Activated naive CD8-positive, alpha-beta T cell treated with anti-CD3 and anti-CD28 coated beads, Interleukin-2, amount 10 ng/mL, durations not matched to agents 7 days and 5 days (primary cell): ENCODE data around the gene GUF1. TPM values are rescaled to one million over a fixed set of nuclear protein-coding genes. Genes with fewer than 3 reads are reported as not detected.

Experiments
- ATAC-seq: fragments of 150-1000 bp; cut with Tn5 transposase; one replicate; pipeline ENCODE4 v1.10.0; 2021; ENCODE audit warnings: low read depth, moderate library complexity
- POLR2A ChIA-PET: fragments of 350-600 bp; sonication (Branson Sonifier 250); formaldehyde crosslinking; loops from one replicate; lab custom pipeline; 2021; ENCODE audit warnings: antibody characterized with exemption; lab: Charles Lee
- DNase-seq: peaks from one replicate; pipeline ENCODE4 v3.0.0; 2021
- H3K27ac Mint-ChIP-seq: one replicate; pipeline ENCODE4 v1.8.0; 2022; ENCODE audit warnings: mild to moderate bottlenecking, mixed read lengths
- H3K27me3 Mint-ChIP-seq: one replicate; pipeline ENCODE4 v1.8.0; 2022; ENCODE audit warnings: mild to moderate bottlenecking, moderate library complexity, mixed read lengths
- H3K36me3 Mint-ChIP-seq: one replicate; pipeline ENCODE4 v1.8.0; 2021; ENCODE audit warnings: mild to moderate bottlenecking, mixed read lengths
- H3K4me1 Mint-ChIP-seq: one replicate; pipeline ENCODE4 v1.8.0; 2021; ENCODE audit warnings: mixed read lengths
- H3K4me3 Mint-ChIP-seq: one replicate; pipeline ENCODE4 v1.8.0; 2022; ENCODE audit warnings: mild to moderate bottlenecking, moderate library complexity, mixed read lengths
- H3K9me3 Mint-ChIP-seq: one replicate; pipeline ENCODE4 v1.8.0; 2021; ENCODE audit warnings: mixed read lengths
- total RNA-seq, 2 experiments: library from RNA; stranded (reverse); gene quantifications; one replicate each; pipeline ENCODE4 v1.2.3, GENCODE V29; 2021

Gene GUF1
- total RNA-seq, 2 experiments from 2014 or later, result 24.3 to 25.5 TPM

GRCh38 chr4:44670506-44671199 lies 7.6 kb upstream of the GUF1 start:
- Mint-ChIP-seq H3K27ac (no peak overlapping the region), H3K4me1 (no peaks in the 10 kb centered on the region), H3K27me3 (peaks cover 13% of the 10 kb centered on the region), H3K9me3 (no peaks in the 10 kb centered on the region), H3K36me3 (no peaks in the 10 kb centered on the region), H3K4me3 (no peak overlapping the region)
- ATAC-seq (no peak), DNase-seq (no peak)
- POLR2A ChIA-PET, result no interaction called here

GRCh38 chr4:44671636-44672035 lies 6.6 kb upstream of the GUF1 start:
- H3K4me3 Mint-ChIP-seq, result no peak overlapping the region
- peaks cover 12% of the 10 kb centered on the region for H3K27me3 Mint-ChIP-seq

GRCh38 chr4:44674471-44674870 lies 3.7 kb upstream of the GUF1 start:
- ATAC-seq, result no peak
- Mint-ChIP-seq H3K4me3 (no peak overlapping the region), H3K9me3 (no peaks in the 10 kb centered on the region), H3K36me3 (peaks cover 2% of the 10 kb centered on the region), H3K27me3 (peaks cover 9% of the 10 kb centered on the region), H3K27ac (no peak overlapping the region), H3K4me1 (peaks cover 11% of the 10 kb centered on the region)
- POLR2A ChIA-PET, result no interaction called here
- DNase-seq, result no peak

More at GRCh38 chr4:44671636-44672035, 6.6 kb upstream of the GUF1 start:
- H3K9me3 Mint-ChIP-seq, result no peaks in the 10 kb centered on the region
- ATAC-seq (no peak), DNase-seq (no peak)
- no peaks in the 10 kb centered on the region for H3K4me1 Mint-ChIP-seq
- H3K36me3 Mint-ChIP-seq, result no peaks in the 10 kb centered on the region
- POLR2A ChIA-PET, result no interaction called here
- no peak overlapping the region for H3K27ac Mint-ChIP-seq

GRCh38 chr4:44675366-44675765 lies 2.9 kb upstream of the GUF1 start:
- ATAC-seq, result no peak
- POLR2A ChIA-PET, result no interaction called here
- DNase-seq, result no peak
- Mint-ChIP-seq H3K4me3 (no peak overlapping the region), H3K9me3 (no peaks in the 10 kb centered on the region), H3K36me3 (peaks cover 2% of the 10 kb centered on the region), H3K27ac (no peak overlapping the region), H3K27me3 (peaks cover 9% of the 10 kb centered on the region), H3K4me1 (peaks cover 13% of the 10 kb centered on the region)

- H3K4me1 Mint-ChIP-seq, result peaks cover 26% of the 10 kb centered on the region
- H3K4me3 Mint-ChIP-seq, result peak overlapping the region; percentile 93
- H3K27me3 Mint-ChIP-seq, result no peaks in the 10 kb centered on the region
- peaks cover 9% of the 10 kb centered on the region for H3K36me3 Mint-ChIP-seq
- H3K9me3 Mint-ChIP-seq, result no peaks in the 10 kb centered on the region
- ATAC-seq, result no peak
- POLR2A ChIA-PET, result interaction anchor here (1.0 to 2.3 kb wide), 5 partner anchors 8 to 47 kb away, joined by 3 to 19 read pairs (median 3); partner anchors contain the start of gene GNPDA2
- H3K27ac Mint-ChIP-seq, result peak overlapping the region; percentile 94
- DNase-seq, result no peak
Measured at GRCh38 chr4:44679060-44679459, 840 bp downstream of the GUF1 start.

GRCh38 chr4:44684648-44685047 lies 6.4 kb downstream of the GUF1 start:
- ATAC-seq (no peak), DNase-seq (no peak)
- Mint-ChIP-seq H3K36me3 (peaks cover 26% of the 10 kb centered on the region), H3K9me3 (no peaks in the 10 kb centered on the region), H3K27ac (no peak overlapping the region), H3K27me3 (no peaks in the 10 kb centered on the region), H3K4me1 (peaks cover 23% of the 10 kb centered on the region), H3K4me3 (no peak overlapping the region)
- POLR2A ChIA-PET, result no interaction called here

- POLR2A ChIA-PET, result no interaction called here
- no peaks in the 10 kb centered on the region for H3K9me3 Mint-ChIP-seq
- no peak overlapping the region for H3K27ac Mint-ChIP-seq
- H3K27me3 Mint-ChIP-seq, result no peaks in the 10 kb centered on the region
- H3K36me3 Mint-ChIP-seq, result peaks cover 24% of the 10 kb centered on the region
- no peak overlapping the region for H3K4me3 Mint-ChIP-seq
- ATAC-seq (no peak), DNase-seq (no peak)
- peaks cover 7% of the 10 kb centered on the region for H3K4me1 Mint-ChIP-seq
Measured at GRCh38 chr4:44700427-44700826, 22.2 kb downstream of the GUF1 start.

GRCh38 chr4:44701037-44701436 lies 22.8 kb downstream of the GUF1 start:
- Mint-ChIP-seq H3K4me1 (peaks cover 6% of the 10 kb centered on the region), H3K27ac (no peak overlapping the region), H3K27me3 (no peaks in the 10 kb centered on the region), H3K9me3 (no peaks in the 10 kb centered on the region), H3K4me3 (no peak overlapping the region), H3K36me3 (peaks cover 23% of the 10 kb centered on the region)
- DNase-seq, result no peak
- no peak for ATAC-seq
- POLR2A ChIA-PET, result interaction anchor here (1.7 kb wide), 1 partner anchor 23 kb away, joined by 9 read pairs; the partner anchor contains the start of gene GUF1

GRCh38 chr4:44704673-44705072 lies 26.5 kb downstream of the GUF1 start:
- no peaks in the 10 kb centered on the region for H3K9me3 Mint-ChIP-seq

GRCh38 chr4:44713125-44713524 lies 34.9 kb downstream of the GUF1 start:
- Mint-ChIP-seq H3K9me3 (no peaks in the 10 kb centered on the region), H3K36me3 (peaks cover 14% of the 10 kb centered on the region), H3K27me3 (no peaks in the 10 kb centered on the region), H3K4me1 (no peaks in the 10 kb centered on the region), H3K27ac (no peak overlapping the region), H3K4me3 (no peak overlapping the region)
- ATAC-seq (no peak), DNase-seq (no peak)
- POLR2A ChIA-PET, result no interaction called here

More at GRCh38 chr4:44704673-44705072, 26.5 kb downstream of the GUF1 start:
- Mint-ChIP-seq H3K27me3 (no peaks in the 10 kb centered on the region), H3K27ac (no peak overlapping the region), H3K4me1 (peaks cover 2% of the 10 kb centered on the region), H3K36me3 (peaks cover 12% of the 10 kb centered on the region), H3K4me3 (no peak overlapping the region)
- DNase-seq (no peak), ATAC-seq (no peak)
- POLR2A ChIA-PET, result no interaction called here

- Mint-ChIP-seq H3K4me1 (peaks cover 2% of the 10 kb centered on the region), H3K36me3 (peaks cover 15% of the 10 kb centered on the region), H3K4me3 (no peak overlapping the region), H3K27me3 (no peaks in the 10 kb centered on the region), H3K27ac (no peak overlapping the region), H3K9me3 (no peaks in the 10 kb centered on the region)
- ATAC-seq (no peak), DNase-seq (no peak)
- POLR2A ChIA-PET, result no interaction called here
Measured at GRCh38 chr4:44716597-44716996, 38.4 kb downstream of the GUF1 start.

- no peak for DNase-seq
- Mint-ChIP-seq H3K9me3 (no peaks in the 10 kb centered on the region), H3K27ac (no peak overlapping the region), H3K36me3 (peaks cover 4% of the 10 kb centered on the region), H3K4me3 (no peak overlapping the region), H3K4me1 (peaks cover 15% of the 10 kb centered on the region), H3K27me3 (no peaks in the 10 kb centered on the region)
- no peak for ATAC-seq
- POLR2A ChIA-PET, result interaction anchor here (0.9 kb wide), 1 partner anchor 42 kb away, joined by 3 read pairs; the partner anchor contains the start of gene GUF1
Measured at GRCh38 chr4:44720371-44720770, 42.2 kb downstream of the GUF1 start.

- no peak overlapping the region for H3K27ac Mint-ChIP-seq
- DNase-seq (no peak), ATAC-seq (no peak)
- H3K9me3 Mint-ChIP-seq, result no peaks in the 10 kb centered on the region
- peaks cover 4% of the 10 kb centered on the region for H3K36me3 Mint-ChIP-seq
- peaks cover 24% of the 10 kb centered on the region for H3K4me1 Mint-ChIP-seq
- H3K27me3 Mint-ChIP-seq, result no peaks in the 10 kb centered on the region
- POLR2A ChIA-PET, result no interaction called here
- no peak overlapping the region for H3K4me3 Mint-ChIP-seq
Measured at GRCh38 chr4:44722001-44722400, 43.8 kb downstream of the GUF1 start.

GRCh38 chr4:44725166-44725565 lies 46.9 kb downstream of the GUF1 start:
- no peaks in the 10 kb centered on the region for H3K27me3 Mint-ChIP-seq
- peak overlapping the region; percentile 89 for H3K27ac Mint-ChIP-seq
- H3K36me3 Mint-ChIP-seq, result peaks cover 3% of the 10 kb centered on the region
- H3K4me1 Mint-ChIP-seq, result peaks cover 29% of the 10 kb centered on the region
- ATAC-seq, result no peak
- no peak for DNase-seq
- no peaks in the 10 kb centered on the region for H3K9me3 Mint-ChIP-seq
- peak overlapping the region; percentile 90 for H3K4me3 Mint-ChIP-seq
- POLR2A ChIA-PET, result interaction anchor here (1.1 to 2.8 kb wide), 2 partner anchors 8 to 47 kb away, joined by 3 to 19 read pairs; partner anchors contain the start of gene GUF1
